Cardiac muscle cell (in vitro differentiated cells and primary cell): ENCODE measurements around the gene CHCHD1. TPM values are rescaled to one million over a fixed set of nuclear protein-coding genes. Genes with fewer than 3 reads are reported as not detected.

Experiments used
- DNase-seq, 2 donors: peaks; one replicate each; pipeline versions ENCODE4 v3.0.0 to v3.0.0-alpha.2; 2010 to 2017; ENCODE audit warnings: low read depth in 1 of 2, low spot score in 1 of 2
- H3K27ac ChIP-seq: fragments of 200-600 bp; sonication (generic); 2 replicates; pipeline ENCODE4 v1.5.1; 2016
- H3K27me3 ChIP-seq: fragments of 200-600 bp; sonication (generic); 2 replicates; pipeline ENCODE4 v1.6.0; 2016; ENCODE audit warnings: control low read depth
- H3K36me3 ChIP-seq: fragments of 200-600 bp; sonication (generic); 2 replicates; pipeline ENCODE4 v1.5.1; 2016; ENCODE audit warnings: control low read depth
- H3K4me1 ChIP-seq: fragments of 200-600 bp; sonication (generic); 2 replicates; pipeline ENCODE4 v1.8.1; 2017; ENCODE audit warnings: low read depth, mild to moderate bottlenecking, mixed run types
- H3K4me3 ChIP-seq: fragments of 200-600 bp; sonication (generic); 2 replicates; pipeline ENCODE4 v1.5.1; 2016; ENCODE audit warnings: mild to moderate bottlenecking
- H3K9me3 ChIP-seq: fragments of 200-600 bp; sonication (generic); 2 replicates; pipeline ENCODE4 v1.5.1; 2017; ENCODE audit warnings: low read depth, mild to moderate bottlenecking, control low read depth
- CTCF ChIP-seq: IDR thresholded peaks from 2 replicates; pipeline ENCODE4 v1.5.1; 2012; ENCODE audit warnings: low read depth, mild to moderate bottlenecking, low read length
- polyA plus RNA-seq: library from polyadenylated mRNA; unstranded; fragments of >200 nt; fragmentation: Nextera tagmentation; extraction: Ambion mirVana; gene quantifications from 2 replicates; pipeline ENCODE4 v1.2.1, GENCODE V29; 2016
- total RNA-seq: library from RNA; depleted of rRNA; stranded (reverse); fragments of >200 nt; gene quantifications from 2 replicates; pipeline ENCODE4 v1.2.3, GENCODE V29; 2016

CHCHD1 gene
- total and polyA plus RNA-seq, 2 experiments from 2014 or later: 42.5 to 83.2 TPM

DNA sequence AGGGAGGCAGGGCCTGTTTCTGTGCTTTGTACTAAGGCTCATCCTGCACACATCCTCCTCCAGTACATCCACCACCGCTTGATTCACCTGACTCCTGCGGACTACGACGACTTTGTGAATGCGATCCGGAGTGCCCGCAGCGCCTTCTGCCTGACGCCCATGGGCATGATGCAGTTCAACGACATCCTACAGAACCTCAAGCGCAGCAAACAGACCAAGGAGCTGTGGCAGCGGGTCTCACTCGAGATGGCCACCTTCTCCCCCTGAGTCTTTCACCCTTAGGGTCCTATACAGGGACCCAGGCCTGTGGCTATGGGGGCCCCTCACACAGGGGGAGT, 19.4 kb downstream of the CHCHD1 start:
- no peak for TF ChIP-seq CTCF
- no peak for DNase-seq
- Histone ChIP-seq H3K27ac (no peak overlapping the region), H3K9me3 (no peaks in the 10 kb centered on the region), H3K36me3 (peaks cover 39% of the 10 kb centered on the region), H3K27me3 (no peaks in the 10 kb centered on the region), H3K4me3 (no peak overlapping the region), H3K4me1 (no peaks in the 10 kb centered on the region)

DNA sequence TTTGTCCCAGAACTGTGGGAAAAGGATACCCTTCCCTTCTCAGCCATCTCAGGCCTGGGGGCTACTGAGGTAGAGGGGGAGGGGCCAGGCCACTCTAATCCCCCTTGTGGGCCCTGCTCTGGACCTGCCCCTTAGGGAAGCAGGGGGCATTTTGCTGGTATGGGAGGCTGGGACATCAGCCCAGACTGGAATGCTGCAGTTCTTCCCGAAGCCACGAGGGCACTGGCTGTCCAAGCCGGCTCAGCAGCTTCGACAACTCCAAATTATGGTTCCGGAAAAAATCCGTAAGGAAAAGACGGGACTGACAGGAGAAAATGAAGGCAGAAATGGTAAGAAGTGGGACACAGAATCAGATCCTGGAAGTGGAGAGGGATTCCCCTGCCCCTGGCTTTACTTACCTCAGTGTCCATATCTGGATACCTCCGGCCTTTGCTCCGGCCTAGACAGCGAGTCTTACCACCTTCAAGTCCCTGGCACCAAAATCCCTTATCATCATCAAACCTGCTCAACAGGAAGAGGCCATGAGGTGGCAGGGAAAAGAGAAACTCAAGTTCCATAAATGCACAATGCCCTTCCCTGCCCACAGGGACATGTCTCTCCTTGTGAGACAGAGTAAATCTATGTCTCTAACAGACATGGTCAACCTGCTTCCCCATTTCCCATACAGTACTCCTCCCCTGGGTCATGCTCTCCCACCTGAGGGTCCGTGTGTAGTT, 20.6 kb downstream of the CHCHD1 start:
- H3K36me3 ChIP-seq: peaks cover 42% of the 10 kb centered on the region
- DNase-seq: no peak

GRCh38 chr10:73803680-73804286, 21.9 kb downstream of the CHCHD1 start:
- Histone ChIP-seq H3K9me3 (no peaks in the 10 kb centered on the region), H3K27ac (no peak overlapping the region), H3K36me3 (peaks cover 43% of the 10 kb centered on the region), H3K4me1 (no peaks in the 10 kb centered on the region), H3K27me3 (no peaks in the 10 kb centered on the region), H3K4me3 (no peak overlapping the region)
- DNase-seq: no peak
- no peak for TF ChIP-seq CTCF

More for the DNA sequence above, 20.6 kb downstream of the CHCHD1 start:
- H3K4me1 ChIP-seq: no peaks in the 10 kb centered on the region
- H3K4me3 ChIP-seq: no peak overlapping the region
- H3K27me3 ChIP-seq: no peaks in the 10 kb centered on the region
- no peak overlapping the region for H3K27ac ChIP-seq
- H3K9me3 ChIP-seq: no peaks in the 10 kb centered on the region
- no peak for TF ChIP-seq CTCF

DNA sequence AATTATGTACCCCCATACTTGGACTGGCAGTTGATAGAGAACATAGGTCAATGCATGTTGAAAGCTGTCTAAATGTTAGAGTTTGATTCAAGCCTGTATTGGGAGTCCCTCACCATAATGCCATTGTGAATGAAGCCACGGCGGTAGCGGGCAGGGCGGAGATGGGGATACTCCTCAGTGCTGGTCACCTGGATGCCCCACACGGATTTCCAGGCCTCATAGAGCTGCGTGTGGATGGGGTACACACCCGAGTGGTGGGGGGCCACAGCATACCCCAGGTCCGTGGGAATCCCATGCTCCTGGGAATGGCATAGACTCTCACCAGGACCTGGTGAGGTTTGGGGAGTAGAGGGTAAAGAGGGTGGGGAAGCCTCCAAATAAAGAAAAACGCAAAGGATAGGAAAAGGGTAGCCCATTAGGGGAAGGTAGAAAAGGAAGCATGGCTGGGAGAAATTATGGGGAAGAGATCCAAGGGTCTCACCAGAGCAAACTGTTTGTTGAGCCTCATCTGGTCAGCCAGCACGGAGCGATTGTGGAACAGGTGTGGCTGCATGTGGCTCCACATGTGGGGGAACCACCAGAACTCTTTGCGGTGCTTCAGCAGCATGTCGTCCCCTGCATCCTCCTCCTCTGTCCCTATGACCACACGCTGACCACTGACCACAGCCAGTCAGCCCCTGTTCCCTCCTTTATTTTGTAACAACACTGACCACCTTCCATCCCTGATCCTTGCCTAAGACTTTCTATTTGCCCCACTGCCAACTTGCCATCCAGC, 24.5 kb downstream of the CHCHD1 start:
- no peak overlapping the region for H3K27ac ChIP-seq
- no peak for TF ChIP-seq CTCF
- no peaks in the 10 kb centered on the region for H3K9me3 ChIP-seq
- H3K36me3 ChIP-seq: peaks cover 40% of the 10 kb centered on the region
- H3K27me3 ChIP-seq: no peaks in the 10 kb centered on the region
- DNase-seq: no peak
- H3K4me3 ChIP-seq: no peak overlapping the region
- H3K4me1 ChIP-seq: no peaks in the 10 kb centered on the region

DNA sequence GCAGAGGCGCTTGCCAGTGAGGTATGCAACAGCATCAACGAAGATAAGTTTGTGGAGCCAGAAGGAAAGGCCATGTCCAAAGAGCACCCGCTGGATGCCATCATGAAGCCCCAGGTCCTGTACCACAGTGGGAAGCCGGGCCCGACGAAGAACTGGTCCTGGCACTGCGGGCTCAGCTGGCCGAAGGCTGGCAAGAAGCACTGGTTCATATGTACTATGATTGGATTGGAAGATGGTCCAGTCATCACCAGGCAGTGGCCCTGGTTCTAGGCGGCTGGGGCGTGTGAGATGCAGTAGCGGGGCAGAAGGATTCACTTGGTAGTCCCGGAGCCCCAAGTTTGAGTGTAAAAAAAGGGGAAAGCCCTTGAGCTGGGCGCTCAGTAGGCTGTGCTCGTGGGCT, 25.6 kb downstream of the CHCHD1 start:
- peaks cover 33% of the 10 kb centered on the region for H3K36me3 ChIP-seq
- TF ChIP-seq CTCF: no peak

More for the DNA sequence above, 25.6 kb downstream of the CHCHD1 start:
- no peaks in the 10 kb centered on the region for H3K9me3 ChIP-seq
- H3K4me1 ChIP-seq: no peaks in the 10 kb centered on the region
- H3K27me3 ChIP-seq: no peaks in the 10 kb centered on the region
- H3K27ac ChIP-seq: no peak overlapping the region
- no peak overlapping the region for H3K4me3 ChIP-seq
- DNase-seq: no peak
